Kasumi-1 (cell line): ENCODE results near the gene RAB6B.

Experiments
- DNase-seq, 2 experiments: peaks; one replicate each; lab custom pipeline; 2025; lab: John Stamatoyannopoulos, UW

Gene RAB6B

GRCh38 chr3:133880886-133881455, 14.7 kb downstream of the RAB6B start:
- no peak for DNase-seq

- DNase-seq: peak; percentile 56 to 69
Measured at GRCh38 chr3:133880287-133880686, 15.4 kb downstream of the RAB6B start.

- no peak for DNase-seq
Measured at GRCh38 chr3:133878518-133878917, 17.2 kb downstream of the RAB6B start.

- no peak for DNase-seq
Measured at GRCh38 chr3:133877221-133877620, 18.5 kb downstream of the RAB6B start.

- DNase-seq: peak; percentile 20 to 68
Measured at GRCh38 chr3:133874761-133875438, 20.8 kb downstream of the RAB6B start.

- peak in 1 of 2 experiments; percentile 14 for DNase-seq
Measured at GRCh38 chr3:133874344-133874743, 21.3 kb downstream of the RAB6B start.

- DNase-seq: no peak
Measured at GRCh38 chr3:133872781-133873180, 22.9 kb downstream of the RAB6B start.

GRCh38 chr3:133872161-133872560, 23.5 kb downstream of the RAB6B start:
- DNase-seq: peak; percentile 53 to 76

GRCh38 chr3:133871368-133872090, 24.2 kb downstream of the RAB6B start:
- no peak for DNase-seq

GRCh38 chr3:133870822-133871221, 24.9 kb downstream of the RAB6B start:
- DNase-seq: no peak

- no peak for DNase-seq
Measured at GRCh38 chr3:133869586-133869985, 26.1 kb downstream of the RAB6B start.

GRCh38 chr3:133868758-133869475, 26.8 kb downstream of the RAB6B start:
- no peak for DNase-seq

GRCh38 chr3:133868186-133868585, 27.5 kb downstream of the RAB6B start:
- no peak for DNase-seq

- no peak for DNase-seq
Measured at GRCh38 chr3:133866141-133866540, 29.5 kb downstream of the RAB6B start.

GRCh38 chr3:133865136-133865855, 30.4 kb downstream of the RAB6B start:
- peak in 1 of 2 experiments; percentile 8 for DNase-seq

GRCh38 chr3:133864616-133865015, 31.1 kb downstream of the RAB6B start:
- DNase-seq: no peak

- peak; percentile 16 to 27 for DNase-seq
Measured at GRCh38 chr3:133863911-133864310, 31.8 kb downstream of the RAB6B start.

- DNase-seq: no peak
Measured at GRCh38 chr3:133862161-133862560, 33.5 kb downstream of the RAB6B start.

- DNase-seq: no peak
Measured at GRCh38 chr3:133860519-133860918, 35.2 kb downstream of the RAB6B start.

- DNase-seq: no peak
Measured at GRCh38 chr3:133859381-133860234, 36.1 kb downstream of the RAB6B start.

GRCh38 chr3:133857767-133858166, 37.9 kb downstream of the RAB6B start:
- peak; percentile 95 to 96 for DNase-seq
